ELF-1 (cell line): ENCODE results near the gene SPIN2B.

Experiments
- DNase-seq: peaks from one replicate; pipeline ENCODE4 v3.0.0-alpha.2; 2016; ENCODE audit warnings: low read depth, low spot score

The SPIN2B gene

GRCh38 chrX:57070185-57070984 is 51.0 kb downstream of the SPIN2B start:
- DNase-seq, result no peak
